ENCODE measurements around the gene CHCHD4. TPM values are rescaled to one million over a fixed set of nuclear protein-coding genes. Genes with fewer than 3 reads are reported as not detected.

The CHCHD4 gene
- total RNA-seq, 1 donor from 2014 or later, result 12.6 TPM

DNA sequence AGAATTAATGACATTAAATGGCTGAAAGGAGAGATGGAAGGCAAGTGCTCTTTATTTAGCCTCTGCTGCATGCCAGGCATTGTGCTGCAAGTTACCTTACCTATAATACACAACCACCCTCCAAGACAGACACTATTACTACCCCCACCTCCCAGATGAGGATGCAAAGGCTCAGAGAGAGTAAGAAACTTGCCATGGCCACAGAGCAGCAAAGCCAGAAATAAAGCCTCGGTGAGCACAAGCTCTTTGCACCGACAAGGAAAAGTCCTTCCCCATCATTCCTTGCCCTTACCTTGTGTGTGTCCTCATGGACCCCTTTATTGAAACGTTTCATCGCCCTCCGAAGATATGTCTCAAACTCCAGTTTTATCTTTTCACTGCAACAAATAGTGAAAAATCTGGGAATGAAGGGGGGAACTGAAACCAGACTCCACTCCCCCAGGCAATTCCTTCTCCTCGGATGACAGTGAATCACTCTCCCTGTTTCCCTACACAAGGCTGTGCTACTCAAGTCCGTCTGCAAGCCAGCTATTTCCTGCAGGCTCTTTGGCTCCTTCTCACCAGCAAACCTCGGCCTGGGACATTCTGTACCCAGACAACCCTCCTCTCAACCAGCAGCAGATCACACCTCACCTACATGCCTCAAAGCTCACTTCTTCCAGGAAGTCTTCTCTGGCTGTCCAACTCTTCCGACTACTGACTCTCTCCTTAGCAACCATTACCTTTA, 42.4 kb upstream of the CHCHD4 start:
- intact Hi-C loops (cut with DNase I), result no loop called here
- H3K9me3 ChIP-seq, result peaks cover 1% of the 10 kb centered on the region
- no peaks in the 10 kb centered on the region for H3K27me3 ChIP-seq (ENCODE audit: low read depth)
- H3K4me1 ChIP-seq, result no peaks in the 10 kb centered on the region
- TF ChIP-seq, protein P1, sequence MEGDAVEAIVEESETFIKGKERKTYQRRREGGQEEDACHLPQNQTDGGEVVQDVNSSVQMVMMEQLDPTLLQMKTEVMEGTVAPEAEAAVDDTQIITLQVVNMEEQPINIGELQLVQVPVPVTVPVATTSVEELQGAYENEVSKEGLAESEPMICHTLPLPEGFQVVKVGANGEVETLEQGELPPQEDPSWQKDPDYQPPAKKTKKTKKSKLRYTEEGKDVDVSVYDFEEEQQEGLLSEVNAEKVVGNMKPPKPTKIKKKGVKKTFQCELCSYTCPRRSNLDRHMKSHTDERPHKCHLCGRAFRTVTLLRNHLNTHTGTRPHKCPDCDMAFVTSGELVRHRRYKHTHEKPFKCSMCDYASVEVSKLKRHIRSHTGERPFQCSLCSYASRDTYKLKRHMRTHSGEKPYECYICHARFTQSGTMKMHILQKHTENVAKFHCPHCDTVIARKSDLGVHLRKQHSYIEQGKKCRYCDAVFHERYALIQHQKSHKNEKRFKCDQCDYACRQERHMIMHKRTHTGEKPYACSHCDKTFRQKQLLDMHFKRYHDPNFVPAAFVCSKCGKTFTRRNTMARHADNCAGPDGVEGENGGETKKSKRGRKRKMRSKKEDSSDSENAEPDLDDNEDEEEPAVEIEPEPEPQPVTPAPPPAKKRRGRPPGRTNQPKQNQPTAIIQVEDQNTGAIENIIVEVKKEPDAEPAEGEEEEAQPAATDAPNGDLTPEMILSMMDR (IDR thresholded peaks at IDR 0.05), result no peak
- H3K36me3 ChIP-seq, result peaks cover 99% of the 10 kb centered on the region
- ATAC-seq, result no peak
- H3K4me3 ChIP-seq, result no peak overlapping the region
- no peak overlapping the region for H3K27ac ChIP-seq
- DNase-seq, result no peak

DNA sequence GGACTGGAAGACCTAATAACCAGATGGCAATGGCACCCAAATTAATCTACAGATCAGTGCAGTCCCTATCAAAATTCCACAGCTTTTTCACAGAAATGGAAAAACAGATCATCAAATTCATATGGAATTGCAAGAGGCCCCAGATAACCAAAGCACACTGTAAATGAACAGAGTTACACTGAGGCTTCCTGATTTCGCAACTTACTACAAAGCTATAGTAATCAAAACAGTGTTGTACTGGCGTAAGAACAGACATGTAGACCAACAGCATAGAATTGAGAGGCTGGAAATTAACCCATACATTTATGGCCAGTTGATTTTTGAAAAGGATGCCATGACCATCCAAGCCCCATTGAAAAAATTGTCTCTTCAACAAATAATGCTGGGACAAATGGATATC, 37.5 kb upstream of the CHCHD4 start:
- Histone ChIP-seq H3K27me3 (ENCODE audit: low read depth) (no peaks in the 10 kb centered on the region), H3K36me3 (peaks cover 99% of the 10 kb centered on the region), H3K27ac (no peak overlapping the region), H3K9me3 (peaks cover 9% of the 10 kb centered on the region), H3K4me3 (no peak overlapping the region), H3K4me1 (no peaks in the 10 kb centered on the region)
- ATAC-seq (no peak), DNase-seq (no peak)
- intact Hi-C loops (cut with DNase I), result no loop called here
- TF ChIP-seq, protein P1 (IDR thresholded peaks at IDR 0.05), result no peak

DNA sequence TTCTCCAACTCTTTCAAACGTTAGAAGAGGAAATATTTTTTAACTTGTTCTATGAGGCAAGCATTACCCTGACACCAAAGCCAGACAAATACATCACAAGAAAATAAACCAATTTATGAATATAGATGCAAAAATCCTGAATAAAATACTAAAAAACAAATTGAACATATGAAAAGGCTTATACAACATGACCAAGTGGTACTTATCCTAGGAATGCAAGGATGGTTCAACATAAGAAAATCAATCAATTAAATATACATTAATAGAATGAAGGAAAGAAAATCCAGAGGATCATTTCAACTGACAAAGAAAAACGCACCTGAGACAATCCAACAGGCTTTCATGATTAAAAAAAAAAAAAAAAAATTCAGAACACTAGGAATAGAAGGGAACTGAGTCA, 36.6 kb upstream of the CHCHD4 start:
- Histone ChIP-seq H3K27ac (no peak overlapping the region), H3K36me3 (peaks cover 99% of the 10 kb centered on the region), H3K9me3 (peaks cover 9% of the 10 kb centered on the region), H3K4me1 (no peaks in the 10 kb centered on the region), H3K4me3 (no peak overlapping the region), H3K27me3 (ENCODE audit: low read depth) (no peaks in the 10 kb centered on the region)
- no peak for DNase-seq
- TF ChIP-seq, protein P1 (IDR thresholded peaks at IDR 0.05), result no peak
- ATAC-seq, result no peak
- intact Hi-C loops (cut with DNase I), result no loop called here

DNA sequence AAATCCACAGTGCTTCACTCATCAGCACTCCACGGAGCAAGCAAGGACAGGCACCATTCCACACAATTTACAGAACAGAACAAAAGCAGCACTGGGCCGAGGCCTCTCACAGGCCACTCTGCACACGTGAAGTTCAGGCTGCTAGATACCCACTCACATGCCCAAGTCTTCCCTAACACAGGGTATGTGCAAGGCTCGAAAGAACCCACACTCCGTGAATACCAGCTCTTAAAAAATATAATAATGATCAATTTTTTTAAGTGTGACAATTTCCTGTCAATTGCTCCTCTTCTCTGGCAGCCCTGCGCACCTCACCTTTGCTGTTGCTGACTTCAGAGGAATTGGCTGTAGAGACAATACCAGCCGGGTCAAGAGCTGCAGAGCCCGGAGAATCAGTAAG, 34.8 kb upstream of the CHCHD4 start:
- DNase-seq, result no peak
- Histone ChIP-seq H3K27me3 (ENCODE audit: low read depth) (no peaks in the 10 kb centered on the region), H3K36me3 (peaks cover 90% of the 10 kb centered on the region), H3K9me3 (peaks cover 9% of the 10 kb centered on the region), H3K27ac (no peak overlapping the region), H3K4me1 (no peaks in the 10 kb centered on the region), H3K4me3 (no peak overlapping the region)
- TF ChIP-seq, protein P1 (IDR thresholded peaks at IDR 0.05), result no peak
- no peak for ATAC-seq
- intact Hi-C loops (cut with DNase I), result no loop called here

DNA sequence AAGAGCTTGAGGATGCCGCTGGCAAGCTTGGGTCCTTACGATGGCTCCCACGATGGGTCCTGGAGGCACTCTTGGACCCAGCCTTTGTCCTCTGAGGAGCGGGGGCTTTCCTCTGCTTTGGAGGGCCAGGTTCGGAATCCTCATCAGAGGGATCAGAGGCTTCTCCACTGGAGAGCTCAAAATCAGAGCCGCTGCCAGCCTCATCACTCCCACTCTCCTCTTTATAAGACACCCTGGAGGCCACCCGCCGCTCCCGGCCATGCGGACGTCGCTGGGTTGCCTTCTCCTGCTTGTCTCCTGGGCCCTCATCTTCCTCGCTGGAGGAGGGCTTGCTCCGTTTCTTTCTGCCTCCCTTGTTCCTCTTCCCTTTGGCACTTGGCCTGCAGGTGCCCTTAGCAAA, 33.7 kb upstream of the CHCHD4 start:
- no peak for DNase-seq
- Histone ChIP-seq H3K27ac (no peak overlapping the region), H3K4me3 (no peak overlapping the region), H3K4me1 (no peaks in the 10 kb centered on the region), H3K27me3 (ENCODE audit: low read depth) (no peaks in the 10 kb centered on the region), H3K9me3 (peaks cover 9% of the 10 kb centered on the region), H3K36me3 (peaks cover 90% of the 10 kb centered on the region)
- intact Hi-C loops (cut with DNase I), result no loop called here
- TF ChIP-seq, protein P1 (IDR thresholded peaks at IDR 0.05), result no peak
- no peak for ATAC-seq

Data from lower lobe of right lung (tissue), 2 donors.